GM19463 (cell line): ENCODE data around the gene CENPM.

Experiments
- ATAC-seq: cut with Tn5 transposase; IDR thresholded peaks from one replicate; pipeline ENCODE4 v1.9.1; 2021; ENCODE audit warnings: mild to moderate bottlenecking, moderate library complexity; ENCODE audit not compliant: unreplicated experiment

The CENPM gene

GRCh38 chr22:41900652-41901312 lies 46.2 kb downstream of the CENPM start:
- no peak for ATAC-seq

GRCh38 chr22:41899992-41900651 lies 46.8 kb downstream of the CENPM start:
- no peak for ATAC-seq

GRCh38 chr22:41899110-41899509 lies 47.8 kb downstream of the CENPM start:
- ATAC-seq: no peak

- no peak for ATAC-seq
Measured at GRCh38 chr22:41898645-41899044, 48.3 kb downstream of the CENPM start.

GRCh38 chr22:41893591-41894375 lies 53.2 kb downstream of the CENPM start:
- no peak for ATAC-seq

GRCh38 chr22:41892721-41893120 lies 54.2 kb downstream of the CENPM start:
- ATAC-seq: no peak

- no peak for ATAC-seq
Measured at GRCh38 chr22:41891407-41891806, 55.5 kb downstream of the CENPM start.
